IPS DF 4.7 (cell line): ENCODE data around the gene DUXA.

Source experiments
- DNase-seq: peaks from one replicate; pipeline ENCODE4 v3.0.0-alpha.2; 2013; ENCODE audit warnings: low spot score; ENCODE audit errors: extremely low read depth

DUXA gene

GRCh38 chr19:57105976-57106721 lies 61.1 kb downstream of the DUXA start:
- DNase-seq = no peak
